HepG2 (cell line): ENCODE results near the gene RUVBL2. TPM values are rescaled to one million over a fixed set of nuclear protein-coding genes. Genes with fewer than 3 reads are reported as not detected.

Source experiments
- ATRX ChIP-seq: sonication (generic); formaldehyde crosslinking; IDR thresholded peaks from 2 replicates; pipeline ENCODE4 v1.4.0; 2020; ENCODE audit warnings: missing genetic modification reagents, borderline replicate concordance
- CCAR2 ChIP-seq: fragments of 200-400 bp; formaldehyde crosslinking; optimal IDR thresholded peaks from 2 replicates; pipeline ENCODE3; 2018; ENCODE audit warnings: low read depth, mild to moderate bottlenecking, low read length, moderate library complexity
- FOXK1 ChIP-seq: sonication (generic); formaldehyde crosslinking; IDR thresholded peaks from 2 replicates; pipeline ENCODE4 v1.4.0; 2020; ENCODE audit warnings: low read depth, missing genetic modification reagents, borderline replicate concordance
- JUN ChIP-seq: sonication (generic); formaldehyde crosslinking; IDR thresholded peaks from 2 replicates; pipeline ENCODE4 v1.4.0; 2020; ENCODE audit warnings: mild to moderate bottlenecking, missing genetic modification reagents
- JUNB ChIP-seq: sonication (generic); formaldehyde crosslinking; IDR thresholded peaks from 2 replicates; pipeline ENCODE4 v1.8.0; 2022; ENCODE audit warnings: missing genetic modification reagents, mild to moderate bottlenecking, borderline replicate concordance
- NFATC3 ChIP-seq: sonication (generic); formaldehyde crosslinking; IDR thresholded peaks from 2 replicates; pipeline ENCODE4 v1.5.1; 2020; ENCODE audit warnings: mild to moderate bottlenecking, missing genetic modification reagents
- NR2C2 ChIP-seq: sonication (generic); formaldehyde crosslinking; IDR thresholded peaks from 2 replicates; pipeline ENCODE4 v1.4.0; 2020; ENCODE audit warnings: missing genetic modification reagents, mild to moderate bottlenecking, moderate library complexity, borderline replicate concordance
- ZFP36L1 ChIP-seq: sonication (generic); formaldehyde crosslinking; IDR thresholded peaks from 2 replicates; pipeline ENCODE4 v1.8.0; 2022; ENCODE audit warnings: mild to moderate bottlenecking, missing genetic modification reagents, moderate library complexity
- ZNF143 ChIP-seq: sonication (generic); formaldehyde crosslinking; IDR thresholded peaks from 2 replicates; pipeline ENCODE4 v1.4.0; 2020; ENCODE audit warnings: missing genetic modification reagents
- ZNF343 ChIP-seq: sonication (generic); formaldehyde crosslinking; IDR thresholded peaks from 2 replicates; pipeline ENCODE4 v1.4.0; 2020; ENCODE audit warnings: mild to moderate bottlenecking, missing genetic modification reagents
- ZNF367 ChIP-seq: sonication (generic); formaldehyde crosslinking; IDR thresholded peaks from 2 replicates; pipeline ENCODE4 v1.4.0; 2020; ENCODE audit warnings: missing genetic modification reagents, borderline replicate concordance
- ZNF496 ChIP-seq: sonication (generic); formaldehyde crosslinking; IDR thresholded peaks from 2 replicates; pipeline ENCODE4 v1.8.1; 2023; ENCODE audit warnings: mild to moderate bottlenecking, moderate library complexity, missing genetic modification reagents; ENCODE audit not compliant: insufficient replicate concordance
- ZNF589 ChIP-seq: sonication (generic); formaldehyde crosslinking; conservative IDR thresholded peaks from 2 replicates; pipeline ENCODE4 v1.8.0; 2022; ENCODE audit warnings: mild to moderate bottlenecking, moderate library complexity, missing genetic modification reagents
- polyA plus RNA-seq, 8 experiments: library from polyadenylated mRNA; depleted of rRNA in 3 of 8; stranded (reverse) in 7 of 8; unstranded in 1 of 8; fragments of >200 nt; fragmentation: Illumina TruSeq in 4 of 8; extraction: Trizol in 4 of 8; gene quantifications; 2 replicates each; pipeline versions ENCODE4 v1.2.1 to v1.2.3, GENCODE V29; 2011 to 2016; ENCODE audit warnings: low read depth in 4 of 8, missing spikeins in 1 of 8, mixed read lengths in 1 of 8; ENCODE audit not compliant: insufficient read depth in 1 of 8
- total RNA-seq, 5 experiments: library from RNA; depleted of rRNA; stranded (reverse); fragments of >200 nt; fragmentation: Illumina TruSeq; extraction: Trizol; gene quantifications; 2 replicates each; pipeline ENCODE4 v1.2.3, GENCODE V29; 2016; ENCODE audit warnings: low read depth in 1 of 5
- TF ChIP-seq, protein P1 (sequence below): sonication (generic); formaldehyde crosslinking; IDR thresholded peaks from 2 replicates; pipeline ENCODE4 v1.8.0; 2022; ENCODE audit warnings: missing genetic modification reagents, low read depth, mild to moderate bottlenecking, borderline replicate concordance
- TF ChIP-seq, protein P2 (sequence below): IDR thresholded peaks from 2 replicates; pipeline ENCODE4 v1.6.1; 2016; ENCODE audit warnings: low read depth
- TF ChIP-seq, protein P3 (sequence below): sonication (generic); formaldehyde crosslinking; IDR thresholded peaks from 2 replicates; pipeline ENCODE4 v1.4.0; 2020; ENCODE audit warnings: missing genetic modification reagents
- TF ChIP-seq, protein P4 (sequence below): sonication (generic); formaldehyde crosslinking; IDR thresholded peaks from 2 replicates; pipeline ENCODE4 v1.5.0; 2020; ENCODE audit warnings: missing genetic modification reagents
- TF ChIP-seq, protein P5 (sequence below): sonication (generic); formaldehyde crosslinking; IDR thresholded peaks from 2 replicates; pipeline ENCODE4 v1.5.1; 2020; ENCODE audit warnings: mild to moderate bottlenecking, missing genetic modification reagents, moderate library complexity

RUVBL2 gene
- total and polyA plus RNA-seq, 2 of the 13 experiments (the other 11 are each of a cell fraction or from before 2014, with no cell fraction given): 120 to 122 TPM

DNA sequence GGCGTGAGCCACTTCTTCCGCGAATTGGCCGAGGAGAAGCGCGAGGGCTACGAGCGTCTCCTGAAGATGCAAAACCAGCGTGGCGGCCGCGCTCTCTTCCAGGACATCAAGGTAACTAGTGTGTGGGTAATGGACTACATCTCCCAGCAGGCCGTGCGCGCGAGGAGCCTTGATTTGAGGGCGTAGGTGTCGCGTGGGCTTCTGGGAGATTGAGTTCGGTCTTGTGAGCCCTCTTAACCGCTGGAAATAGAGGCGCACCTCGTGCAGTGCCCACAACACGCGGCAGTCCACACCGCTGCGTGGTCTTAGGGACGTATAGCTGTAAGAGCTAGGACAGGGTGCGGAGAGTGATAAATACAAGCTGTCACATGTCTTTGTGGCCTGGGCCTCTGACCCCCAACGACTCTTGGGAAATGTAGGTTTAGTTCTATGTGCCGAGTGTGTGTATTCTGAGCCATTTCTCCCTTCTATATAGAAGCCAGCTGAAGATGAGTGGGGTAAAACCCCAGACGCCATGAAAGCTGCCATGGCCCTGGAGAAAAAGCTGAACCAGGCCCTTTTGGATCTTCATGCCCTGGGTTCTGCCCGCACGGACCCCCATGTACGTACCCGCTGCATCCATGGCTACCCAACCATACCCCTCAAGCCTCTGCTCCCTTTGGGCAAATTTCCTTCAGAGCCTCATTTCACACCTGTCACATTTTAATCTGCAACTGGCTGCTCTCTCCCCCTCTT, 27.7 kb upstream of the RUVBL2 start (continued):
- TF ChIP-seq FOXK1 (CRISPR knock-in tag) (no peak; the same call in 1 of the 2 replicates), JUNB (CRISPR knock-in tag) (no peak), ZNF367 (CRISPR knock-in tag) (no peak), CCAR2 (no peak), NR2C2 (CRISPR knock-in tag) (no peak), JUN (CRISPR knock-in tag) (no peak; the same call in 1 of the 2 replicates), ZFP36L1 (CRISPR knock-in tag) (no peak), ZNF496 (CRISPR knock-in tag) (no peak), NFATC3 (CRISPR knock-in tag) (peak; percentile 10; the same call in 1 of the 2 replicates), ZNF589 (CRISPR knock-in tag) (no peak; the same call in 1 of the 2 replicates), ZNF343 (no peak), ZNF143 (CRISPR knock-in tag) (peak; percentile 92), ATRX (no peak)
- TF ChIP-seq, protein P1, sequence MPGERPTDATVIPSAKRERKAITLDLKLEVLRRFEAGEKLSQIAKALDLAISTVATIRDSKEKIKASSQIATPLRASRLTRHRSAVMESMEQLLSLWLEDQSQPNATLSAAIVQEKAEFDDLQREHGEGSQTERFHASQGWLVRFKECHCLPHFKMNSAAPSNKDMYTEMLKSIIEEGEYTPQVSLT (CRISPR knock-in tag): 0 out of 2 replicates have a peak, but pooled peaks have one; percentile 32
- TF ChIP-seq, protein P2, sequence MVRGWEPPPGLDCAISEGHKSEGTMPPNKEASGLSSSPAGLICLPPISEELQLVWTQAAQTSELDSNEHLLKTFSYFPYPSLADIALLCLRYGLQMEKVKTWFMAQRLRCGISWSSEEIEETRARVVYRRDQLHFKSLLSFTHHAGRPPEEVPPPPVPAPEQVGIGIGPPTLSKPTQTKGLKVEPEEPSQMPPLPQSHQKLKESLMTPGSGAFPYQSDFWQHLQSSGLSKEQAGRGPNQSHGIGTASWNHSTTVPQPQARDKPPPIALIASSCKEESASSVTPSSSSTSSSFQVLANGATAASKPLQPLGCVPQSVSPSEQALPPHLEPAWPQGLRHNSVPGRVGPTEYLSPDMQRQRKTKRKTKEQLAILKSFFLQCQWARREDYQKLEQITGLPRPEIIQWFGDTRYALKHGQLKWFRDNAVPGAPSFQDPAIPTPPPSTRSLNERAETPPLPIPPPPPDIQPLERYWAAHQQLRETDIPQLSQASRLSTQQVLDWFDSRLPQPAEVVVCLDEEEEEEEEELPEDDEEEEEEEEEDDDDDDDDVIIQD (CRISPR knock-in tag): no peak
- TF ChIP-seq, protein P3, sequence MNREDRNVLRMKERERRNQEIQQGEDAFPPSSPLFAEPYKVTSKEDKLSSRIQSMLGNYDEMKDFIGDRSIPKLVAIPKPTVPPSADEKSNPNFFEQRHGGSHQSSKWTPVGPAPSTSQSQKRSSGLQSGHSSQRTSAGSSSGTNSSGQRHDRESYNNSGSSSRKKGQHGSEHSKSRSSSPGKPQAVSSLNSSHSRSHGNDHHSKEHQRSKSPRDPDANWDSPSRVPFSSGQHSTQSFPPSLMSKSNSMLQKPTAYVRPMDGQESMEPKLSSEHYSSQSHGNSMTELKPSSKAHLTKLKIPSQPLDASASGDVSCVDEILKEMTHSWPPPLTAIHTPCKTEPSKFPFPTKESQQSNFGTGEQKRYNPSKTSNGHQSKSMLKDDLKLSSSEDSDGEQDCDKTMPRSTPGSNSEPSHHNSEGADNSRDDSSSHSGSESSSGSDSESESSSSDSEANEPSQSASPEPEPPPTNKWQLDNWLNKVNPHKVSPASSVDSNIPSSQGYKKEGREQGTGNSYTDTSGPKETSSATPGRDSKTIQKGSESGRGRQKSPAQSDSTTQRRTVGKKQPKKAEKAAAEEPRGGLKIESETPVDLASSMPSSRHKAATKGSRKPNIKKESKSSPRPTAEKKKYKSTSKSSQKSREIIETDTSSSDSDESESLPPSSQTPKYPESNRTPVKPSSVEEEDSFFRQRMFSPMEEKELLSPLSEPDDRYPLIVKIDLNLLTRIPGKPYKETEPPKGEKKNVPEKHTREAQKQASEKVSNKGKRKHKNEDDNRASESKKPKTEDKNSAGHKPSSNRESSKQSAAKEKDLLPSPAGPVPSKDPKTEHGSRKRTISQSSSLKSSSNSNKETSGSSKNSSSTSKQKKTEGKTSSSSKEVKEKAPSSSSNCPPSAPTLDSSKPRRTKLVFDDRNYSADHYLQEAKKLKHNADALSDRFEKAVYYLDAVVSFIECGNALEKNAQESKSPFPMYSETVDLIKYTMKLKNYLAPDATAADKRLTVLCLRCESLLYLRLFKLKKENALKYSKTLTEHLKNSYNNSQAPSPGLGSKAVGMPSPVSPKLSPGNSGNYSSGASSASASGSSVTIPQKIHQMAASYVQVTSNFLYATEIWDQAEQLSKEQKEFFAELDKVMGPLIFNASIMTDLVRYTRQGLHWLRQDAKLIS (CRISPR knock-in tag): peak; percentile 12; the same call in 1 of the 2 replicates
- TF ChIP-seq, protein P4, sequence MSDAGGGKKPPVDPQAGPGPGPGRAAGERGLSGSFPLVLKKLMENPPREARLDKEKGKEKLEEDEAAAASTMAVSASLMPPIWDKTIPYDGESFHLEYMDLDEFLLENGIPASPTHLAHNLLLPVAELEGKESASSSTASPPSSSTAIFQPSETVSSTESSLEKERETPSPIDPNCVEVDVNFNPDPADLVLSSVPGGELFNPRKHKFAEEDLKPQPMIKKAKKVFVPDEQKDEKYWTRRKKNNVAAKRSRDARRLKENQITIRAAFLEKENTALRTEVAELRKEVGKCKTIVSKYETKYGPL (CRISPR knock-in tag): 0 out of 2 replicates have a peak, but pooled peaks have one; percentile 37
- TF ChIP-seq, protein P5, sequence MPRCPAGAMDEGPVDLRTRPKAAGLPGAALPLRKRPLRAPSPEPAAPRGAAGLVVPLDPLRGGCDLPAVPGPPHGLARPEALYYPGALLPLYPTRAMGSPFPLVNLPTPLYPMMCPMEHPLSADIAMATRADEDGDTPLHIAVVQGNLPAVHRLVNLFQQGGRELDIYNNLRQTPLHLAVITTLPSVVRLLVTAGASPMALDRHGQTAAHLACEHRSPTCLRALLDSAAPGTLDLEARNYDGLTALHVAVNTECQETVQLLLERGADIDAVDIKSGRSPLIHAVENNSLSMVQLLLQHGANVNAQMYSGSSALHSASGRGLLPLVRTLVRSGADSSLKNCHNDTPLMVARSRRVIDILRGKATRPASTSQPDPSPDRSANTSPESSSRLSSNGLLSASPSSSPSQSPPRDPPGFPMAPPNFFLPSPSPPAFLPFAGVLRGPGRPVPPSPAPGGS (CRISPR knock-in tag): 0 out of 2 replicates have a peak, but pooled peaks have one; percentile 13
